Esophagus muscularis mucosa (tissue), 4 donors: Measurements from ENCODE around the gene SHPK. TPM values are rescaled to one million over a fixed set of nuclear protein-coding genes. Genes with fewer than 3 reads are reported as not detected.

Source experiments
- DNase-seq: peaks from one replicate; pipeline ENCODE4 v3.0.0-alpha.2; 2017; ENCODE audit errors: extremely low spot score
- H3K27ac ChIP-seq, 4 donors: fragments of 200-600 bp; sonication (generic); replicated peaks in 1 of 4; 1 replicate in 3 of 4; 2 replicates in 1 of 4; pipeline ENCODE4 v1.5.1; 2016 to 2019; ENCODE audit warnings: mild to moderate bottlenecking in 1 of 4
- H3K27me3 ChIP-seq, 4 donors: fragments of 200-600 bp; sonication (generic); one replicate each; pipeline versions ENCODE4 v1.5.1 to v1.6.0; 2016 to 2019
- H3K36me3 ChIP-seq, 4 donors: fragments of 200-600 bp; sonication (generic); one replicate each; pipeline ENCODE4 v1.5.1; 2016 to 2019
- H3K4me1 ChIP-seq, 4 donors: fragments of 200-600 bp; sonication (generic); one replicate each; pipeline ENCODE4 v1.5.1; 2016 to 2019
- H3K4me3 ChIP-seq, 4 donors: fragments of 200-600 bp; sonication (generic); 1 replicate in 2 of 4; 2 replicates in 2 of 4; pipeline ENCODE4 v1.5.1; 2016 to 2019; ENCODE audit warnings: mild to moderate bottlenecking in 4 of 4, moderate library complexity in 1 of 4
- H3K9me3 ChIP-seq, 4 donors: fragments of 200-600 bp; sonication (generic); 1 replicate in 3 of 4; 2 replicates in 1 of 4; pipeline ENCODE4 v1.5.1; 2016 to 2019
- EP300 ChIP-seq: sonication (generic); formaldehyde crosslinking; IDR thresholded peaks from one replicate; pipeline ENCODE4 v1.6.1; 2017; ENCODE audit warnings: antibody characterized with exemption
- POLR2A ChIP-seq: fragments of 450-650 bp; IDR thresholded peaks from one replicate; pipeline ENCODE4 v1.6.1; 2017; ENCODE audit warnings: antibody characterized with exemption, moderate library complexity, mild to moderate bottlenecking, low read depth
- POLR2AphosphoS5 ChIP-seq, 2 donors: sonication (generic); formaldehyde crosslinking; IDR thresholded peaks; one replicate each; pipeline ENCODE4 v1.6.1; 2017; ENCODE audit warnings: antibody characterized with exemption in 2 of 2
- WGBS: methylation state at CpG from one replicate; pipeline ENCODE4 v1.1.5; 2018; 5-methylcytosine and 5-hydroxymethylcytosine counted together
- intact Hi-C: fragments of 100-400 bp; cut with DNase I; formaldehyde crosslinking; loops from one replicate; pipeline ENCODE4 v1.15.1; 2023
- total RNA-seq, 4 donors: library from RNA; depleted of rRNA; stranded (reverse); fragments of >200 nt; gene quantifications; one replicate each; pipeline versions ENCODE4 v1.1.0 to v1.2.1, GENCODE V29; 2016
- TF ChIP-seq, protein P1 (sequence below), 3 experiments: fragments of 200-600 bp in 2 of 3; fragments of 450-650 bp in 1 of 3; sonication (generic) in 2 of 3; IDR thresholded peaks; one replicate each; pipeline ENCODE4 v1.5.1; 2017 to 2019; ENCODE audit warnings: antibody characterized with exemption in 3 of 3, mild to moderate bottlenecking in 2 of 3, moderate library complexity in 1 of 3

SHPK gene
- total RNA-seq, 4 donors from 2014 or later = 5.0 to 10.7 (median 5.6) TPM

DNA sequence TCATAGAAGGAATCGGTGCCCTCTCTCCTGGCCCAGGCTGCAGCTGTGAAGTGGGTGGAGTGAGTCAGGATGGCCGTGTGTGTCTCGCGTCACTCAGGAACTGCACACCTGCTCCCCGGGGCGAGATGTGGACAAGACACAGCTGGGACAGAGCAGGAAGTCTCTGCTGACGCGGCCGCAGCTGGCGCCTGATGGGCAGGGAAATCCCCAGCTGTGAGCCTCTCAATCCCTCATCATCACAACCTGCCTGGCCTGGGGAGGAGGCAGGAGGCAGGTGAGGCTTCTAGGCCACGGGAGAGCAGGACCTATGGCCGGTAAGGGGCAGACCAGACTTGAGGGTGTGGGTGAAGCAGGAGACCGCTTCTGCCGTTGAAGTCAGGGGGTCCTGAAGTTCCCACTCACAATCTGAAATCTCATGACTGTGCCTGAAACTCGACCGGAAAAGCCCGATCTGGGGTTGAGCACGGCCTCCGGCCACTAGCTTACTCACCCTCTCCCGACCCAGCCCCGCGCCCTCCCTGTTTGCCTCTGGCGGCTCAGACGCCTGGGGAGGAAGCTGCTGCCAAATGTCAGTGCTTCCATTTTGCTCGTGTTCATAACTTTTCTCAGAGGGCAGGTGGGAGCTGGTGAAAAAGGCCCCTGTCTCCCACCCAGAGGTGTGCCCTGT is 77.3 kb downstream of the SHPK start:
- Histone ChIP-seq H3K36me3 (no peaks in the 10 kb centered on the region), H3K4me1 (peaks cover 0 to 20% (median 5%) of the 10 kb centered on the region in 4 donors), H3K4me3 (no peak overlapping the region), H3K27ac (no peak overlapping the region), H3K9me3 (no peaks in the 10 kb centered on the region), H3K27me3 (peaks cover 0 to 57% (median 0%) of the 10 kb centered on the region in 4 donors)
- no peak for DNase-seq
- TF ChIP-seq POLR2A (no peak), EP300 (no peak), POLR2AphosphoS5 (IDR thresholded peaks at IDR 0.05) (no peak)
- TF ChIP-seq, protein P1, sequence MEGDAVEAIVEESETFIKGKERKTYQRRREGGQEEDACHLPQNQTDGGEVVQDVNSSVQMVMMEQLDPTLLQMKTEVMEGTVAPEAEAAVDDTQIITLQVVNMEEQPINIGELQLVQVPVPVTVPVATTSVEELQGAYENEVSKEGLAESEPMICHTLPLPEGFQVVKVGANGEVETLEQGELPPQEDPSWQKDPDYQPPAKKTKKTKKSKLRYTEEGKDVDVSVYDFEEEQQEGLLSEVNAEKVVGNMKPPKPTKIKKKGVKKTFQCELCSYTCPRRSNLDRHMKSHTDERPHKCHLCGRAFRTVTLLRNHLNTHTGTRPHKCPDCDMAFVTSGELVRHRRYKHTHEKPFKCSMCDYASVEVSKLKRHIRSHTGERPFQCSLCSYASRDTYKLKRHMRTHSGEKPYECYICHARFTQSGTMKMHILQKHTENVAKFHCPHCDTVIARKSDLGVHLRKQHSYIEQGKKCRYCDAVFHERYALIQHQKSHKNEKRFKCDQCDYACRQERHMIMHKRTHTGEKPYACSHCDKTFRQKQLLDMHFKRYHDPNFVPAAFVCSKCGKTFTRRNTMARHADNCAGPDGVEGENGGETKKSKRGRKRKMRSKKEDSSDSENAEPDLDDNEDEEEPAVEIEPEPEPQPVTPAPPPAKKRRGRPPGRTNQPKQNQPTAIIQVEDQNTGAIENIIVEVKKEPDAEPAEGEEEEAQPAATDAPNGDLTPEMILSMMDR (IDR thresholded peaks at IDR 0.05) = no peak
- WGBS = 29% methylated on average over 13 of the region's 25 CpGs
- intact Hi-C loops = no loop called here

Other genes starting within 250 kb of the SHPK start
- under 1 TPM in 1 of 4 donors, not detected in 3; 0.65 TPM for gene OR3A2, start 249.9 kb downstream of the SHPK start, total RNA-seq
- not detected for gene OR1E1, start 237.8 kb downstream of the SHPK start, total RNA-seq
- gene OR3A3, start 224.9 kb downstream of the SHPK start, total RNA-seq = not detected
- not detected for gene OR1E2, start 202.4 kb downstream of the SHPK start, total RNA-seq
- under 1 TPM in 2 of 4 donors, not detected in 2; 0.39 to 0.50 TPM for gene SPATA22, start 164.4 kb downstream of the SHPK start, total RNA-seq
- gene ASPA, start 160.3 kb downstream of the SHPK start, total RNA-seq = 1 to 10 TPM; 1.7 to 2.9 (median 2.5) TPM
- under 1 TPM; 0.26 to 0.83 (median 0.45) TPM for gene TRPV3, start 78.4 kb downstream of the SHPK start, total RNA-seq
- 1 to 10 TPM; 2.0 to 5.0 (median 3.1) TPM for gene TRPV1, start 26.8 kb downstream of the SHPK start, total RNA-seq
- gene CTNS, start 510 bp upstream of the SHPK start, total RNA-seq = 10 to 100 TPM; 10.4 to 20.3 (median 15.5) TPM
- 100 to 1,000 TPM in 3 of 4 donors, 10 to 100 TPM in 1; 98.0 to 175 (median 115) TPM for gene TAX1BP3, start 32.3 kb upstream of the SHPK start, total RNA-seq
- 10 to 100 TPM; 15.8 to 38.2 (median 23.6) TPM for gene EMC6, start 32.6 kb upstream of the SHPK start, total RNA-seq
- gene P2RX5, start 59.9 kb upstream of the SHPK start, total RNA-seq = 1 to 10 TPM in 2 of 4 donors, under 1 TPM in 2; 0.19 to 1.5 (median 1.0) TPM
- gene HASPIN, start 87.7 kb upstream of the SHPK start, total RNA-seq = under 1 TPM in 2 of 4 donors, not detected in 2; 0.13 to 0.23 TPM
- 10 to 100 TPM; 16.1 to 29.5 (median 21.4) TPM for gene ITGAE, start 164.9 kb upstream of the SHPK start, total RNA-seq
- gene NCBP3, start 210.0 kb upstream of the SHPK start, total RNA-seq = 10 to 100 TPM; 15.0 to 33.9 (median 21.9) TPM